ENCODE measurements around the gene SIVA1.

Gene SIVA1

GRCh38 chr14:104785708-104786080 is 32.7 kb downstream of the SIVA1 start:
- no peak for DNase-seq

GRCh38 chr14:104786091-104786586 is 33.2 kb downstream of the SIVA1 start:
- no peak for DNase-seq

- no peak for DNase-seq
Measured at GRCh38 chr14:104786726-104787675, 34.1 kb downstream of the SIVA1 start.

GRCh38 chr14:104787736-104788135 is 34.8 kb downstream of the SIVA1 start:
- no peak for DNase-seq

- no peak for DNase-seq
Measured at GRCh38 chr14:104788161-104788818, 35.3 kb downstream of the SIVA1 start.

- no peak for DNase-seq
Measured at GRCh38 chr14:104788873-104789663, 36.1 kb downstream of the SIVA1 start.

- no peak for DNase-seq
Measured at GRCh38 chr14:104789752-104790743, 37.1 kb downstream of the SIVA1 start.

GRCh38 chr14:104791425-104791824 is 38.5 kb downstream of the SIVA1 start:
- DNase-seq = no peak

- DNase-seq = no peak
Measured at GRCh38 chr14:104792101-104792884, 39.3 kb downstream of the SIVA1 start.

GRCh38 chr14:104792945-104793702 is 40.2 kb downstream of the SIVA1 start:
- no peak for DNase-seq

GRCh38 chr14:104793703-104793959 is 40.7 kb downstream of the SIVA1 start:
- DNase-seq = no peak

GRCh38 chr14:104794099-104794498 is 41.2 kb downstream of the SIVA1 start:
- DNase-seq = peak; percentile 76

- DNase-seq = no peak
Measured at GRCh38 chr14:104794631-104794992, 41.7 kb downstream of the SIVA1 start.

- DNase-seq = no peak
Measured at GRCh38 chr14:104794993-104795780, 42.2 kb downstream of the SIVA1 start, which contains the start of gene AKT1. TSS of gene AKT1 (minus strand) at chr14:104795748. CDS start at chr14:104792643, 3,105 bp downstream.

GRCh38 chr14:104795781-104796686 is 43.1 kb downstream of the SIVA1 start:
- peak; percentile 76 for DNase-seq

- DNase-seq = no peak
Measured at GRCh38 chr14:104796687-104797081, 43.7 kb downstream of the SIVA1 start.

GRCh38 chr14:104797115-104798044 is 44.4 kb downstream of the SIVA1 start:
- DNase-seq = peak; percentile 77

Measured in right hindlimb (tissue), 1 donor.